CD14-positive monocyte (primary cell): ENCODE measurements around the gene DCC. TPM values are rescaled to one million over a fixed set of nuclear protein-coding genes. Genes with fewer than 3 reads are reported as not detected.

Experiments used
- DNase-seq, 3 donors: peaks; one replicate each; pipeline ENCODE4 v3.0.0-alpha.2; 2011 to 2022
- H2AFZ ChIP-seq: 2 replicates; pipeline ENCODE4 v1.6.0; 2012; ENCODE audit warnings: mild to moderate bottlenecking, low read depth, low read length, inconsistent platforms; ENCODE audit not compliant: insufficient read depth, poor library complexity, severe bottlenecking
- H3K27ac ChIP-seq, 2 donors: 1 replicate in 1 of 2; 2 replicates in 1 of 2; pipeline ENCODE4 v1.5.1; 2012 to 2013; ENCODE audit warnings: low read length in 2 of 2, control low read depth in 1 of 2, inconsistent platforms in 1 of 2, low read depth in 1 of 2, mild to moderate bottlenecking in 1 of 2
- H3K27me3 ChIP-seq, 2 donors: one replicate each; pipeline versions ENCODE4 v1.6.0 to v1.6.1; 2011 to 2013; ENCODE audit warnings: low read length in 2 of 2; ENCODE audit not compliant: control insufficient read depth in 2 of 2, insufficient read depth in 2 of 2
- H3K36me3 ChIP-seq, 2 donors: replicated peaks in 1 of 2; 1 replicate in 1 of 2; 2 replicates in 1 of 2; pipeline versions ENCODE4 v1.5.1 to v1.6.1; 2012 to 2013; ENCODE audit warnings: low read length in 2 of 2, control low read depth in 1 of 2, inconsistent platforms in 1 of 2, mild to moderate bottlenecking in 1 of 2; ENCODE audit not compliant: insufficient read depth in 2 of 2, control insufficient read depth in 1 of 2
- H3K4me1 ChIP-seq, 2 donors: 1 replicate in 1 of 2; 2 replicates in 1 of 2; pipeline versions ENCODE4 v1.5.1 to v1.6.1; 2012 to 2013; ENCODE audit warnings: low read length in 2 of 2, control low read depth in 1 of 2, inconsistent platforms in 1 of 2, mild to moderate bottlenecking in 1 of 2, moderate library complexity in 1 of 2; ENCODE audit not compliant: insufficient read depth in 2 of 2, control insufficient read depth in 1 of 2
- H3K4me2 ChIP-seq: replicated peaks from 2 replicates; pipeline ENCODE3; 2012; ENCODE audit warnings: low read length, moderate library complexity, mild to moderate bottlenecking; ENCODE audit not compliant: poor library complexity, severe bottlenecking; ENCODE audit errors: extremely low read depth
- H3K4me3 ChIP-seq, 3 experiments: fragments of 200-600 bp in 1 of 3; sonication (generic) in 1 of 3; replicated peaks in 1 of 3; 1 replicate in 2 of 3; 2 replicates in 1 of 3; pipeline ENCODE4 v1.5.1; 2011 to 2013; ENCODE audit warnings: low read length in 3 of 3, mild to moderate bottlenecking in 3 of 3, control low read depth in 2 of 3, low read depth in 2 of 3, inconsistent platforms in 1 of 3, moderate library complexity in 1 of 3
- H3K79me2 ChIP-seq: 2 replicates; pipeline ENCODE4 v1.6.0; 2012; ENCODE audit warnings: mild to moderate bottlenecking, control low read depth, inconsistent platforms, low read length, moderate library complexity; ENCODE audit not compliant: insufficient read depth
- H3K9ac ChIP-seq: 2 replicates; pipeline ENCODE4 v1.6.0; 2017; ENCODE audit warnings: low read length, mild to moderate bottlenecking; ENCODE audit not compliant: insufficient read depth, poor library complexity, severe bottlenecking
- H3K9me3 ChIP-seq, 2 donors: replicated peaks in 1 of 2; 1 replicate in 1 of 2; 2 replicates in 1 of 2; pipeline versions ENCODE4 v1.5.1 to v1.6.1; 2012 to 2013; ENCODE audit warnings: low read length in 2 of 2, control low read depth in 1 of 2; ENCODE audit not compliant: control insufficient read depth in 1 of 2, insufficient read depth in 1 of 2
- H4K20me1 ChIP-seq: 2 replicates; pipeline ENCODE4 v1.6.0; 2012; ENCODE audit warnings: mild to moderate bottlenecking, low read length, control low read depth, moderate library complexity; ENCODE audit not compliant: insufficient read depth
- H3K27ac Mint-ChIP-seq, 7 donors: one replicate each; pipeline ENCODE4 v1.8.0; 2020; ENCODE audit warnings: mild to moderate bottlenecking in 7 of 7, mixed read lengths in 7 of 7, moderate library complexity in 6 of 7, inconsistent platforms in 2 of 7
- H3K27me3 Mint-ChIP-seq, 3 donors: one replicate each; pipeline ENCODE4 v1.8.0; 2021 to 2022; ENCODE audit warnings: low read depth in 3 of 3, mild to moderate bottlenecking in 3 of 3, mixed read lengths in 3 of 3, moderate library complexity in 3 of 3, inconsistent platforms in 1 of 3
- H3K36me3 Mint-ChIP-seq, 2 donors: one replicate each; pipeline ENCODE4 v1.8.0; 2020; ENCODE audit warnings: mixed read lengths in 2 of 2, inconsistent platforms in 1 of 2, mild to moderate bottlenecking in 1 of 2
- H3K4me1 Mint-ChIP-seq: one replicate; pipeline ENCODE4 v1.8.0; 2020; ENCODE audit warnings: mild to moderate bottlenecking, mixed read lengths
- H3K4me3 Mint-ChIP-seq, 2 donors: one replicate each; pipeline ENCODE4 v1.8.0; 2020; ENCODE audit warnings: mild to moderate bottlenecking in 2 of 2, mixed read lengths in 2 of 2, moderate library complexity in 1 of 2
- H3K9me3 Mint-ChIP-seq, 7 donors: one replicate each; pipeline ENCODE4 v1.8.0; 2020 to 2022; ENCODE audit warnings: mixed read lengths in 7 of 7, mild to moderate bottlenecking in 6 of 7, moderate library complexity in 6 of 7, inconsistent platforms in 2 of 7
- WGBS: methylation state at CpG from one replicate; pipeline ENCODE4 v1.1.5; 2013; ENCODE audit warnings: missing lambda C conversion rate; ENCODE audit not compliant: insufficient coverage; 5-methylcytosine and 5-hydroxymethylcytosine counted together
- intact Hi-C, 2 donors: fragments of 100-400 bp; cut with micrococcal nuclease; formaldehyde crosslinking; loops; one replicate each; pipeline versions ENCODE4 v1.15.0 to v1.15.1; 2023
- polyA plus RNA-seq, 3 donors: library from polyadenylated mRNA; depleted of rRNA in 1 of 3; unstranded in 2 of 3; stranded (reverse) in 1 of 3; fragments of 300-500 nt in 2 of 3; fragments of >200 nt in 1 of 3; fragmentation: Illumina TruSeq in 2 of 3; gene quantifications; 1 replicate in 2 of 3; 2 replicates in 1 of 3; pipeline ENCODE4 v1.2.3, GENCODE V29; 2012 to 2021
- TF ChIP-seq, protein P1 (sequence below): fragments of 200-600 bp; IDR thresholded peaks from one replicate; pipeline ENCODE4 v1.8.0; 2022; ENCODE audit warnings: antibody characterized with exemption, mild to moderate bottlenecking

DCC gene
- polyA plus RNA-seq, 3 donors = not detected

DNA sequence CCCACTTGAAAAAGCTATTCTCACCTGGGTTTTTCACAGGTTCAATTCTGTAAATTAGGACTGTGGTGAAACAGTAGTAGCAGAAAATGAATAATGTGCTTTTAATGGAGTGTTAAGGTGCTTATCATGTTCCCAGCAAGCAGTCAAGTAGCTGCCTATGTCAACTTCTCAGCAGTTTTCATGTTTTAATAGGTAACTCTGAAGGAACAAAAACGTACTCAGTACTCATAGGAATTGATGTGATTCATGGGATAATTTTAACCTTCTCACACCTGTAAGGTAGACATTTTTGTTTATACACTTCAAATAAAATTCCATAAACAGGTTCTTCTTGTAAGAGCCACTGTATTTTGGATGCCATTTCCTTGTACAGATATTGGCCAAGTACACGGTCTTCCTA lies 1082.9 kb downstream of the DCC start:
- H2AFZ ChIP-seq = no peak overlapping the region
- intact Hi-C loops = no loop called here

DNA sequence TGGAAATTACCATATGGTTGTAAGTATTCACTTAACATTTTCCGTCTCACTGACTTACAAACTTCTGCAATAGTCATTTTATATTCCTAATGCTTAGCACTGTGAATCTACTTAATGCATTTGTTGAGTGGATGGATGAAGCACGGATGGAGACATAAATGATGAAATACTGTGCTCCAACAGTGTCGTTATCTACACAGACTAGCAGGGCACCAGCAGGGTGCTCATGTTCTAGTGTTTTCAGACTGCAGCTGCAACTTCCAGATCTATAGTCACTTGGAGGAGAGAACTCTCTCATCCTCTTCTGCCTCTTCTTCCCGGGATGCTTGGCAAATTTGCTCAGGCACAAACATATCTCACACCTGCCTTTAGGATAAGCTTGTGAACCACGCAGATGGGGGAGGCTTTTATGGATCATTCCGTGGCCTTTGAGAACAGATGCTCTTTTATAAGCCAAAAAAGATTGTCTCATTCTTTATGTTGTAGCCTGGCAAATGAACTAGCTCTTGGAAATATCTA lies 1086.7 kb downstream of the DCC start:
- Mint-ChIP-seq H3K9me3 (peaks cover 0 to 4% (median 0%) of the 10 kb centered on the region in 7 donors), H3K27ac (no peak overlapping the region), H3K36me3 (no peaks in the 10 kb centered on the region), H3K4me1 (no peaks in the 10 kb centered on the region), H3K4me3 (no peak overlapping the region), H3K27me3 (no peaks in the 10 kb centered on the region)
- Histone ChIP-seq H3K27me3 (no peaks in the 10 kb centered on the region), H2AFZ (no peak overlapping the region), H3K9ac (no peak overlapping the region), H3K79me2 (no peaks in the 10 kb centered on the region), H3K4me3 (no peak overlapping the region), H4K20me1 (no peaks in the 10 kb centered on the region), H3K4me2 (no peak overlapping the region), H3K36me3 (no peaks in the 10 kb centered on the region), H3K27ac (no peak overlapping the region), H3K4me1 (no peaks in the 10 kb centered on the region), H3K9me3 (no peaks in the 10 kb centered on the region)
- WGBS = no CpG with 5 or more reads among the region's 6 CpGs
- TF ChIP-seq, protein P1, sequence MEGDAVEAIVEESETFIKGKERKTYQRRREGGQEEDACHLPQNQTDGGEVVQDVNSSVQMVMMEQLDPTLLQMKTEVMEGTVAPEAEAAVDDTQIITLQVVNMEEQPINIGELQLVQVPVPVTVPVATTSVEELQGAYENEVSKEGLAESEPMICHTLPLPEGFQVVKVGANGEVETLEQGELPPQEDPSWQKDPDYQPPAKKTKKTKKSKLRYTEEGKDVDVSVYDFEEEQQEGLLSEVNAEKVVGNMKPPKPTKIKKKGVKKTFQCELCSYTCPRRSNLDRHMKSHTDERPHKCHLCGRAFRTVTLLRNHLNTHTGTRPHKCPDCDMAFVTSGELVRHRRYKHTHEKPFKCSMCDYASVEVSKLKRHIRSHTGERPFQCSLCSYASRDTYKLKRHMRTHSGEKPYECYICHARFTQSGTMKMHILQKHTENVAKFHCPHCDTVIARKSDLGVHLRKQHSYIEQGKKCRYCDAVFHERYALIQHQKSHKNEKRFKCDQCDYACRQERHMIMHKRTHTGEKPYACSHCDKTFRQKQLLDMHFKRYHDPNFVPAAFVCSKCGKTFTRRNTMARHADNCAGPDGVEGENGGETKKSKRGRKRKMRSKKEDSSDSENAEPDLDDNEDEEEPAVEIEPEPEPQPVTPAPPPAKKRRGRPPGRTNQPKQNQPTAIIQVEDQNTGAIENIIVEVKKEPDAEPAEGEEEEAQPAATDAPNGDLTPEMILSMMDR = no peak
- no peak for DNase-seq
- intact Hi-C loops = no loop called here

More for the DNA sequence above, 1082.9 kb downstream of the DCC start:
- Mint-ChIP-seq H3K36me3 (no peaks in the 10 kb centered on the region), H3K4me1 (no peaks in the 10 kb centered on the region), H3K27ac (no peak overlapping the region), H3K27me3 (no peaks in the 10 kb centered on the region), H3K4me3 (no peak overlapping the region), H3K9me3 (peaks cover 0 to 4% (median 0%) of the 10 kb centered on the region in 7 donors)
- Histone ChIP-seq H3K79me2 (no peaks in the 10 kb centered on the region), H3K9me3 (no peaks in the 10 kb centered on the region), H3K27me3 (no peaks in the 10 kb centered on the region), H3K27ac (no peak overlapping the region), H3K9ac (no peak overlapping the region), H3K36me3 (no peaks in the 10 kb centered on the region), H3K4me1 (no peaks in the 10 kb centered on the region), H3K4me2 (no peak overlapping the region), H3K4me3 (no peak overlapping the region), H4K20me1 (no peaks in the 10 kb centered on the region)
- no peak for DNase-seq
- WGBS = no CpG with 5 or more reads among the region's 2 CpGs
- TF ChIP-seq, protein P1 = no peak
